Lower lobe of right lung (tissue), 2 donors: ENCODE results near the gene TMEM108. TPM values are rescaled to one million over a fixed set of nuclear protein-coding genes. Genes with fewer than 3 reads are reported as not detected.

Experiments
- ATAC-seq, 2 donors: fragments of 200-7000 bp; cut with Tn5 transposase; one replicate each; pipeline ENCODE4 v1.9.1; 2020 to 2022; ENCODE audit warnings: mild to moderate bottlenecking in 2 of 2, moderate library complexity in 2 of 2
- DNase-seq: peaks from one replicate; pipeline ENCODE4 v3.0.0-alpha.2; 2020
- H3K27ac ChIP-seq: fragments of 200-600 bp; one replicate; pipeline ENCODE4 v1.8.0; 2022
- H3K27me3 ChIP-seq: fragments of 200-600 bp; one replicate; pipeline ENCODE4 v1.8.0; 2022; ENCODE audit warnings: low read depth
- H3K36me3 ChIP-seq: fragments of 200-600 bp; one replicate; pipeline ENCODE4 v1.8.0; 2022; ENCODE audit warnings: mild to moderate bottlenecking
- H3K4me1 ChIP-seq: fragments of 200-600 bp; one replicate; pipeline ENCODE4 v1.8.0; 2022
- H3K4me3 ChIP-seq: fragments of 200-600 bp; one replicate; pipeline ENCODE4 v1.8.0; 2022; ENCODE audit warnings: mild to moderate bottlenecking
- H3K9me3 ChIP-seq: fragments of 200-600 bp; one replicate; pipeline ENCODE4 v1.8.0; 2022
- CTCF ChIP-seq: fragments of 200-600 bp; IDR thresholded peaks from one replicate; pipeline ENCODE4 v1.8.0; 2022; ENCODE audit warnings: antibody characterized with exemption, mild to moderate bottlenecking
- intact Hi-C: fragments of 100-400 bp; cut with DNase I; formaldehyde crosslinking; loops from one replicate; pipeline ENCODE4 v1.11.0; 2022
- total RNA-seq: library from RNA; stranded (reverse); fragmentation: NEBNext Ultra II Directional; extraction: Animal tissue kit (Norgen Biotek cat#: 25700); gene quantifications from one replicate; pipeline ENCODE4 v1.2.1, GENCODE V29; 2021
- donor health status: DM: no; HTN: yes; CAD: no; lungs with severe emphysema.

Gene TMEM108
- total RNA-seq, 1 donor from 2014 or later, result 18.5 TPM

- no peak overlapping the region for H3K27ac ChIP-seq
- DNase-seq, result no peak
- no peak overlapping the region for H3K4me3 ChIP-seq
- H3K4me1 ChIP-seq, result peaks cover 26% of the 10 kb centered on the region
- no peaks in the 10 kb centered on the region for H3K9me3 ChIP-seq
- TF ChIP-seq CTCF, result no peak
- intact Hi-C loops, result no loop called here
- ATAC-seq, result no peak
- no peaks in the 10 kb centered on the region for H3K36me3 ChIP-seq
- no peaks in the 10 kb centered on the region for H3K27me3 ChIP-seq
These were observed 258.8 kb downstream of the TMEM108 start for GRCh38 chr3:133296981-133297380.

GRCh38 chr3:133300102-133300501 lies 261.9 kb downstream of the TMEM108 start:
- Histone ChIP-seq H3K4me1 (peaks cover 14% of the 10 kb centered on the region), H3K4me3 (no peak overlapping the region), H3K27ac (no peak overlapping the region), H3K36me3 (no peaks in the 10 kb centered on the region), H3K27me3 (no peaks in the 10 kb centered on the region), H3K9me3 (no peaks in the 10 kb centered on the region)
- no peak for DNase-seq
- TF ChIP-seq CTCF, result no peak
- ATAC-seq, result no peak
- intact Hi-C loops, result no loop called here

- H3K4me3 ChIP-seq, result no peak overlapping the region
- no peak overlapping the region for H3K27ac ChIP-seq
- no peak for ATAC-seq
- DNase-seq, result no peak
- H3K36me3 ChIP-seq, result no peaks in the 10 kb centered on the region
- no peaks in the 10 kb centered on the region for H3K27me3 ChIP-seq
- TF ChIP-seq CTCF, result no peak
- intact Hi-C loops, result no loop called here
- H3K4me1 ChIP-seq, result peaks cover 10% of the 10 kb centered on the region
- H3K9me3 ChIP-seq, result no peaks in the 10 kb centered on the region
These were observed 263.0 kb downstream of the TMEM108 start for GRCh38 chr3:133301194-133301593.

- intact Hi-C loops, result no loop called here
- Histone ChIP-seq H3K9me3 (no peaks in the 10 kb centered on the region), H3K4me1 (peaks cover 10% of the 10 kb centered on the region), H3K4me3 (no peak overlapping the region), H3K27me3 (no peaks in the 10 kb centered on the region), H3K36me3 (no peaks in the 10 kb centered on the region), H3K27ac (no peak overlapping the region)
- no peak for DNase-seq
- ATAC-seq, result no peak
- TF ChIP-seq CTCF, result no peak
These were observed 263.5 kb downstream of the TMEM108 start for GRCh38 chr3:133301731-133302130.

- no peaks in the 10 kb centered on the region for H3K36me3 ChIP-seq
- ATAC-seq, result no peak
- no peak for TF ChIP-seq CTCF
- no peak for DNase-seq
- intact Hi-C loops, result no loop called here
- H3K27ac ChIP-seq, result no peak overlapping the region
- no peaks in the 10 kb centered on the region for H3K9me3 ChIP-seq
- peaks cover 10% of the 10 kb centered on the region for H3K4me1 ChIP-seq
- H3K27me3 ChIP-seq, result no peaks in the 10 kb centered on the region
- H3K4me3 ChIP-seq, result no peak overlapping the region
These were observed 265.2 kb downstream of the TMEM108 start for GRCh38 chr3:133303430-133303829.

GRCh38 chr3:133317866-133318265 lies 279.7 kb downstream of the TMEM108 start:
- ATAC-seq, result no peak
- no peak overlapping the region for H3K27ac ChIP-seq
- no peak for TF ChIP-seq CTCF
- peaks cover 6% of the 10 kb centered on the region for H3K9me3 ChIP-seq
- no peaks in the 10 kb centered on the region for H3K4me1 ChIP-seq
- no peaks in the 10 kb centered on the region for H3K27me3 ChIP-seq
- no peak overlapping the region for H3K4me3 ChIP-seq
- no peak for DNase-seq
- intact Hi-C loops, result no loop called here
- no peaks in the 10 kb centered on the region for H3K36me3 ChIP-seq
